AG04450 (cell line): ENCODE results near the gene KCNK13. TPM values are rescaled to one million over a fixed set of nuclear protein-coding genes. Genes with fewer than 3 reads are reported as not detected.
"Not testable (repeated sequence)": the region's sequence is repeated elsewhere in the genome, so short reads cannot be mapped to it uniquely, and the experiment has no call there.

ENCODE experiments used
- CTCF ChIA-PET: fragments of 300-600, 350-600 bp; formaldehyde crosslinking; extraction: SDS; loops from one replicate; lab custom pipeline; 2022; ENCODE audit warnings: antibody characterized with exemption, inconsistent platforms; lab: Charles Lee
- POLR2A ChIA-PET: fragments of 350-600 bp; formaldehyde crosslinking; extraction: SDS; loops from one replicate; lab custom pipeline; 2021; ENCODE audit warnings: antibody characterized with exemption, inconsistent platforms; lab: Yijun Ruan, JAX
- DNase-seq: peaks from one replicate; pipeline ENCODE4 v3.0.0-alpha.2; 2011; ENCODE audit warnings: low read depth, low spot score
- H3K27ac ChIP-seq: one replicate; pipeline ENCODE4 v1.5.1; 2012; ENCODE audit warnings: low read depth, low read length, control low read depth
- H3K27me3 ChIP-seq: one replicate; pipeline ENCODE4 v1.6.0; 2012; ENCODE audit warnings: low read length; ENCODE audit not compliant: control insufficient read depth, insufficient read depth
- H3K4me3 ChIP-seq: 2 replicates; pipeline ENCODE4 v1.5.1; 2011; ENCODE audit warnings: mild to moderate bottlenecking, low read depth, low read length, control low read depth
- H3K9me3 ChIP-seq: 2 replicates; pipeline ENCODE4 v1.5.1; 2012; ENCODE audit warnings: low read length; ENCODE audit not compliant: control insufficient read depth, insufficient read depth
- CTCF ChIP-seq: IDR thresholded peaks from 2 replicates; pipeline ENCODE4 v1.5.1; 2011; ENCODE audit warnings: low read depth, low read length, control low read depth, inconsistent platforms
- polyA plus RNA-seq: library from polyadenylated mRNA; depleted of rRNA; stranded (reverse); fragments of >200 nt; gene quantifications from 2 replicates; pipeline ENCODE4 v1.2.3, GENCODE V29; 2011

Gene KCNK13
- polyA plus RNA-seq, 1 experiment = not detected

- DNase-seq = no peak
- Histone ChIP-seq H3K27ac (no peak overlapping the region), H3K9me3 (no peaks in the 10 kb centered on the region), H3K27me3 (peaks cover 63% of the 10 kb centered on the region), H3K4me3 (no peak overlapping the region)
- ChIA-PET POLR2A (no interaction called here), CTCF (no interaction called here)
- no peak for TF ChIP-seq CTCF
Measured at GRCh38 chr14:90062822-90063539, 1.2 kb downstream of the KCNK13 start.

- no peaks in the 10 kb centered on the region for H3K9me3 ChIP-seq
- CTCF ChIA-PET = no interaction called here
- no peak for DNase-seq
- peaks cover 19% of the 10 kb centered on the region for H3K27me3 ChIP-seq
- H3K27ac ChIP-seq = no peak overlapping the region
- H3K4me3 ChIP-seq = no peak overlapping the region
- no peak for TF ChIP-seq CTCF
- POLR2A ChIA-PET = no interaction called here
Measured at GRCh38 chr14:90072350-90072749, 10.6 kb downstream of the KCNK13 start.

GRCh38 chr14:90079576-90079975 is 17.8 kb downstream of the KCNK13 start:
- POLR2A ChIA-PET = no interaction called here
- Histone ChIP-seq H3K4me3 (no peak overlapping the region), H3K27ac (no peak overlapping the region), H3K9me3 (no peaks in the 10 kb centered on the region), H3K27me3 (peaks cover 15% of the 10 kb centered on the region)
- CTCF ChIA-PET = no interaction called here
- TF ChIP-seq CTCF = no peak
- no peak for DNase-seq

GRCh38 chr14:90087433-90087832 is 25.6 kb downstream of the KCNK13 start:
- Histone ChIP-seq H3K27me3 (peaks cover 2% of the 10 kb centered on the region), H3K4me3 (no peak overlapping the region), H3K9me3 (no peaks in the 10 kb centered on the region), H3K27ac (no peak overlapping the region)
- no peak for TF ChIP-seq CTCF
- POLR2A ChIA-PET = no interaction called here
- CTCF ChIA-PET = no interaction called here
- peak; percentile 13 for DNase-seq

- Histone ChIP-seq H3K27ac (no peak overlapping the region), H3K27me3 (peaks cover 2% of the 10 kb centered on the region), H3K4me3 (no peak overlapping the region), H3K9me3 (no peaks in the 10 kb centered on the region)
- TF ChIP-seq CTCF = no peak
- ChIA-PET POLR2A (no interaction called here), CTCF (interaction anchor here (1.3 kb wide), 1 partner anchor 1061 kb away, joined by 3 read pairs; no protein-coding TSS in a partner anchor)
- DNase-seq = no peak
Measured at GRCh38 chr14:90088176-90088575, 26.4 kb downstream of the KCNK13 start.

- H3K4me3 ChIP-seq, H3K9me3 ChIP-seq, POLR2A ChIA-PET, H3K27me3 ChIP-seq, CTCF ChIA-PET, H3K27ac ChIP-seq, DNase-seq: not testable (repeated sequence)
Measured at GRCh38 chr14:90089486-90089885, 27.7 kb downstream of the KCNK13 start.
